Suprapubic skin (tissue), 4 donors: ENCODE results near the gene MNAT1. TPM values are rescaled to one million over a fixed set of nuclear protein-coding genes. Genes with fewer than 3 reads are reported as not detected.

Experiments used
- DNase-seq, 2 donors: peaks; one replicate each; pipeline ENCODE4 v3.0.0-alpha.2; 2019; ENCODE audit warnings: low spot score in 2 of 2
- H3K27ac ChIP-seq: fragments of 200-600 bp; sonication (generic); one replicate; pipeline ENCODE4 v1.5.1; 2019
- H3K27me3 ChIP-seq: fragments of 200-600 bp; sonication (generic); one replicate; pipeline ENCODE4 v1.5.1; 2019
- H3K36me3 ChIP-seq: fragments of 200-600 bp; sonication (generic); one replicate; pipeline ENCODE4 v1.5.1; 2019
- H3K4me1 ChIP-seq: fragments of 200-600 bp; sonication (generic); one replicate; pipeline ENCODE4 v1.5.1; 2019
- H3K4me3 ChIP-seq: fragments of 200-600 bp; sonication (generic); one replicate; pipeline ENCODE4 v1.5.1; 2019; ENCODE audit warnings: mild to moderate bottlenecking
- H3K9me3 ChIP-seq: fragments of 200-600 bp; sonication (generic); one replicate; pipeline ENCODE4 v1.5.1; 2019
- CTCF ChIP-seq, 2 donors: fragments of 200-600 bp in 1 of 2; fragments of 450-650 bp in 1 of 2; sonication (generic) in 1 of 2; IDR thresholded peaks; one replicate each; pipeline ENCODE4 v1.5.1; 2016 to 2019; ENCODE audit warnings: antibody characterized with exemption in 2 of 2, mild to moderate bottlenecking in 1 of 2, moderate library complexity in 1 of 2
- EP300 ChIP-seq: sonication (generic); formaldehyde crosslinking; IDR thresholded peaks from one replicate; pipeline ENCODE4 v1.6.1; 2017; ENCODE audit warnings: antibody characterized with exemption
- POLR2A ChIP-seq, 2 donors: fragments of 450-650 bp; IDR thresholded peaks; one replicate each; pipeline ENCODE4 v1.6.1; 2017; ENCODE audit warnings: antibody characterized with exemption in 2 of 2, mild to moderate bottlenecking in 2 of 2, moderate library complexity in 2 of 2
- POLR2AphosphoS5 ChIP-seq, 3 donors: sonication (generic); formaldehyde crosslinking; IDR thresholded peaks; one replicate each; pipeline ENCODE4 v1.6.1; 2017; ENCODE audit warnings: antibody characterized with exemption in 3 of 3
- WGBS: methylation state at CpG from one replicate; pipeline ENCODE4 v1.1.5; 2018; 5-methylcytosine and 5-hydroxymethylcytosine counted together
- total RNA-seq, 4 donors: library from RNA; depleted of rRNA; stranded (reverse); fragments of >200 nt; gene quantifications; one replicate each; pipeline ENCODE4 v1.1.0, GENCODE V29; 2016

MNAT1 gene
- total RNA-seq, 4 donors from 2014 or later: 13.1 to 38.8 (median 22.0) TPM

GRCh38 chr14:60819575-60819974, 85.0 kb downstream of the MNAT1 start:
- Histone ChIP-seq H3K4me1 (no peaks in the 10 kb centered on the region), H3K27ac (no peak overlapping the region), H3K27me3 (no peaks in the 10 kb centered on the region), H3K9me3 (no peaks in the 10 kb centered on the region), H3K36me3 (peaks cover 3% of the 10 kb centered on the region), H3K4me3 (no peak overlapping the region)
- DNase-seq: no peak
- TF ChIP-seq CTCF (IDR thresholded peaks at IDR 0.05) (no peak), EP300 (no peak), POLR2AphosphoS5 (IDR thresholded peaks at IDR 0.05) (no peak), POLR2A (IDR thresholded peaks at IDR 0.05) (no peak)
- WGBS: 90% methylated on average over 4 of the region's 4 CpGs

DNA sequence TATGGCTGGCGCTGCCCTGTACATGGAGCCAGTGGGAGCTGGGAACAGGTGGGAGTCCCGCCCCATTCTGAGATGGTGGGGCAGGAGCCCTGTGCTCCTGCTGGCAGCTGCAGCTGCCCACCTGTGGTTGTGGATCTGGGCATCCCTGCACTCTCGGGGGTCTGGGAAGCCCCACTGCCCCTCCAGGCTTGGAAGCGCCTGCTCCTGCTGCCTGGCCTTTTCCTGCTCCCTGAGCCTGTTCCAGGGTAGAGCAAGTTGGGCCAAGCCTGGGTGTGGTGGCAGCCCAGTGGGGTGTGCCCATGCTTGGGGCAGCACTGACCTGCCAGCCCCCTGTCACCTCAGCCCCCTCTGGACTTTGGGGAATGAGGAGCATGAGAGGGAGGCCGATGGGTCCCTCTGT, 104.0 kb downstream of the MNAT1 start:
- no peak overlapping the region for H3K27ac ChIP-seq
- 100% methylated on average over 4 of the region's 5 CpGs for WGBS
- H3K27me3 ChIP-seq: no peaks in the 10 kb centered on the region
- no peak overlapping the region for H3K4me3 ChIP-seq
- peak in 1 of 2 donors; percentile 28 for DNase-seq
- no peaks in the 10 kb centered on the region for H3K4me1 ChIP-seq
- no peaks in the 10 kb centered on the region for H3K9me3 ChIP-seq
- H3K36me3 ChIP-seq: peaks cover 30% of the 10 kb centered on the region
- TF ChIP-seq CTCF (IDR thresholded peaks at IDR 0.05) (no peak), EP300 (no peak), POLR2AphosphoS5 (IDR thresholded peaks at IDR 0.05) (no peak), POLR2A (IDR thresholded peaks at IDR 0.05) (no peak)

DNA sequence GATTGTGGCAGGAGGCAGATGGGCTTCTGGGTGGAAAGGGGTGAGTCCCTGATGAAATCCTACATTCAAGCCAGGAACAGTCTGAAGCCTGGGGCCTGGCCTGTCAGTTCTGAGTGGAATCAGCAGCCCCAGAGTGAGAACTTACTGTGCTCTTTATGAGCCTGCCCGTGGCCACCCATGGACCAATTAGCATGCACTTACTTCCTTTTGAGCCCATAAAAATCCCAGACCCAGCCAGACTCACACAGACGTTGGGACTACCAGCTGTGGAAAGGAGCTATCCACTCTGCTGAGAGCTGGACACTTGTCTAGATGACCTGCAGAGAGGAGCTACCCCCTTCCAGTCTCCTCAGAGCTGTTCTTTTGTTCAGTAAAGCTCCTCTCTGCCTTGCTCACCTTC, 104.5 kb downstream of the MNAT1 start:
- TF ChIP-seq EP300: no peak
- no peak for TF ChIP-seq POLR2AphosphoS5 (IDR thresholded peaks at IDR 0.05)
- TF ChIP-seq POLR2A (IDR thresholded peaks at IDR 0.05): no peak
- no peak for TF ChIP-seq CTCF (IDR thresholded peaks at IDR 0.05)
- Histone ChIP-seq H3K27me3 (no peaks in the 10 kb centered on the region), H3K27ac (no peak overlapping the region), H3K4me1 (no peaks in the 10 kb centered on the region), H3K36me3 (peaks cover 30% of the 10 kb centered on the region), H3K9me3 (no peaks in the 10 kb centered on the region), H3K4me3 (no peak overlapping the region)
- DNase-seq: peak in 1 of 2 donors; percentile 28
- 57% methylated on average over 1 of the region's 2 CpGs for WGBS

DNA sequence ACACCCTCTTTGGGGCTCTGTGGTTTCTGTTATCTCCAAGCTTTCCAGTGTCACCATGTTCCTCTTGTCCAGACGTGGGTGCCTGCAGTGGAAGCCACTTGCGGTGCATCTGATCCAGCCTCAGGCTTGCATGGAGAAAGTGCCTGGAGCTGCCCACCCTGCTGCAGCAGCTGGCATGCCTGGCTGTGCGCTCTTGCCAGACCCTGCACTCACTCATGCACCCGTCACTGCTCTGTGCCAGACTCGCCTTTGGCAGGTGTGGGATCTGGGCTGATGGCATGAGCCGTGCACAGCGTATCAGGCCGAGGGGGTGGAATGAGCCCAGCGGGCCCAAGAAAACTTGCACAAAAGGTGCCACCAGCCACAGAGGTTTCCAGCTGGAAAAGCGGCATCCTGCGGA, 105.1 kb downstream of the MNAT1 start:
- no peak overlapping the region for H3K27ac ChIP-seq
- no peaks in the 10 kb centered on the region for H3K27me3 ChIP-seq
- H3K4me1 ChIP-seq: no peaks in the 10 kb centered on the region
- DNase-seq: peak in 1 of 2 donors; percentile 44
- WGBS: 95% methylated on average over 6 of the region's 11 CpGs
- no peak for TF ChIP-seq POLR2AphosphoS5 (IDR thresholded peaks at IDR 0.05)
- TF ChIP-seq POLR2A (IDR thresholded peaks at IDR 0.05): no peak
- no peak for TF ChIP-seq EP300
- TF ChIP-seq CTCF (IDR thresholded peaks at IDR 0.05): no peak
- H3K4me3 ChIP-seq: no peak overlapping the region
- H3K9me3 ChIP-seq: no peaks in the 10 kb centered on the region
- peaks cover 30% of the 10 kb centered on the region for H3K36me3 ChIP-seq

DNA sequence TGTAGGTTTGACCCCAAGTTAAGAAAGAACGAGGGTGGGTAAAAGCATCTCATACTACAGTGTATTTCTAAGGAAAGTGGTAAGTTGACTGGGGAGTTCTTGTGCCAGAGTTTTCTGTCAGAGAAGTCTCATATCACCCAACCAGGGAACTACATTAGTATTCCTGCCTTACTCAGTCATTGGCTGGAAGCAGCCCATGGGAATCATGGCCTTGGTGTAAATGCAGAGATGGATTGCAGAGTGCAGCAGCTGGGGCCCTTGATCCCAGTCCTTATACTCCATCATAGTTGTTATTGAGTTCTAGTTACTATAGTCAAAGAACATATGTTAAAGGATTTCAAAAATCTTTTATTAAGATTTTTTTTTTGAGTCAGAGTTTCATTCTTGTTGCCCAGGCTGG, 105.8 kb downstream of the MNAT1 start:
- TF ChIP-seq POLR2AphosphoS5 (IDR thresholded peaks at IDR 0.05) (no peak), CTCF (IDR thresholded peaks at IDR 0.05) (no peak), EP300 (no peak), POLR2A (IDR thresholded peaks at IDR 0.05) (no peak)

More for the DNA sequence above, 105.8 kb downstream of the MNAT1 start:
- H3K27ac ChIP-seq: no peak overlapping the region
- no peak for DNase-seq
- WGBS: 96% methylated on average over 1 of the region's 1 CpG
- no peaks in the 10 kb centered on the region for H3K4me1 ChIP-seq
- H3K36me3 ChIP-seq: peaks cover 30% of the 10 kb centered on the region
- no peaks in the 10 kb centered on the region for H3K27me3 ChIP-seq
- H3K4me3 ChIP-seq: no peak overlapping the region
- H3K9me3 ChIP-seq: no peaks in the 10 kb centered on the region
